OCI-LY7 (cell line): ENCODE data around the gene LPXN. TPM values are rescaled to one million over a fixed set of nuclear protein-coding genes. Genes with fewer than 3 reads are reported as not detected.

Source experiments
- BruUV-seq: library from RNA; stranded (reverse); fragments of 400-500 nt; replicated peaks from 2 replicates; lab custom pipeline; 2021; lab: Mats Ljungman, UMichigan
- CTCF ChIA-PET: fragments of 300-600 bp; sonication (Branson Sonifier 250); formaldehyde crosslinking; loops from one replicate; lab custom pipeline; 2022; ENCODE audit warnings: antibody characterized with exemption; ENCODE audit not compliant: unreplicated experiment; lab: Charles Lee
- POLR2A ChIA-PET: fragments of 300-600 bp; sonication (Branson Sonifier 250); formaldehyde crosslinking; loops from one replicate; lab custom pipeline; 2022; ENCODE audit warnings: antibody characterized with exemption; lab: Charles Lee
- DNase-seq: peaks from one replicate; pipeline ENCODE4 v3.0.0-alpha.2; 2015; ENCODE audit warnings: low spot score
- H2AFZ ChIP-seq: fragments of 200-600 bp; sonication (generic), shearing (Covaris generic); 2 replicates; pipeline ENCODE4 v1.6.1; 2014; ENCODE audit warnings: mild to moderate bottlenecking, antibody characterized with exemption, low read length, moderate library complexity
- H3K27ac ChIP-seq: fragments of 200-600 bp; sonication (generic); 2 replicates; pipeline ENCODE4 v1.5.1; 2014; ENCODE audit warnings: mixed run types, low read depth, mild to moderate bottlenecking, moderate library complexity, low read length, inconsistent platforms; ENCODE audit not compliant: poor library complexity, severe bottlenecking
- H3K36me3 ChIP-seq: fragments of 200-600 bp; sonication (generic); 2 replicates; pipeline ENCODE4 v1.6.1; 2014; ENCODE audit warnings: mild to moderate bottlenecking, antibody characterized with exemption, low read length, moderate library complexity, mixed read lengths; ENCODE audit not compliant: insufficient read depth
- H3K4me1 ChIP-seq: fragments of 200-600 bp; sonication (generic); 2 replicates; pipeline ENCODE4 v1.5.1; 2014; ENCODE audit warnings: mild to moderate bottlenecking, low read length; ENCODE audit not compliant: insufficient read depth, poor library complexity, severe bottlenecking
- H3K4me2 ChIP-seq: fragments of 200-600 bp; sonication (generic); 2 replicates; pipeline ENCODE4 v1.6.1; 2014; ENCODE audit warnings: mild to moderate bottlenecking, low read length
- H3K4me3 ChIP-seq: fragments of 200-600 bp; sonication (generic); 2 replicates; pipeline ENCODE4 v1.5.1; 2014; ENCODE audit warnings: mild to moderate bottlenecking, low read depth, low read length; ENCODE audit not compliant: poor library complexity, severe bottlenecking
- H3K79me2 ChIP-seq: fragments of 200-600 bp; sonication (generic); 2 replicates; pipeline ENCODE4 v1.6.1; 2016; ENCODE audit warnings: low read depth, mild to moderate bottlenecking, low read length, moderate library complexity, mixed read lengths; ENCODE audit not compliant: insufficient read depth
- H3K9me2 ChIP-seq: fragments of 200-600 bp; sonication (generic); 2 replicates; pipeline ENCODE4 v1.6.1; 2016; ENCODE audit warnings: mild to moderate bottlenecking, low read length, mixed read lengths; ENCODE audit not compliant: insufficient read depth
- H3K9me3 ChIP-seq: fragments of 200-600 bp; sonication (generic); 2 replicates; pipeline ENCODE4 v1.6.1; 2014; ENCODE audit warnings: mild to moderate bottlenecking, mixed run types, low read length, mixed read lengths
- H4K20me1 ChIP-seq: fragments of 200-600 bp; sonication (generic); 2 replicates; pipeline ENCODE4 v1.6.1; 2014; ENCODE audit warnings: mild to moderate bottlenecking, antibody characterized with exemption, low read length, moderate library complexity, mixed read lengths; ENCODE audit not compliant: insufficient read depth
- CTCF ChIP-seq: fragments of 200-600 bp; sonication (generic); conservative IDR thresholded peaks from 2 replicates; pipeline ENCODE4 v1.5.1; 2014; ENCODE audit warnings: mild to moderate bottlenecking, antibody characterized with exemption, low read length, moderate library complexity, mixed read lengths
- EZH2phosphoT487 ChIP-seq: fragments of 200-600 bp; sonication (generic); IDR thresholded peaks from 2 replicates; pipeline ENCODE4 v1.6.1; 2018; ENCODE audit warnings: low read depth, borderline replicate concordance, mild to moderate bottlenecking, mixed run types, antibody characterized with exemption, low read length, moderate library complexity, mixed read lengths
- intact Hi-C: fragments of 100-400 bp; cut with micrococcal nuclease; formaldehyde crosslinking; loops from one replicate; pipeline ENCODE4 v1.10.0; 2022; ENCODE audit not compliant: unreplicated experiment
- total RNA-seq, 2 experiments: library from RNA; depleted of rRNA in 1 of 2; stranded (reverse); fragments of >200 nt in 1 of 2; shearing (Covaris generic) in 1 of 2; gene quantifications; 2 replicates each; pipeline ENCODE4 v1.2.3, GENCODE V29; 2014 to 2022

LPXN gene
- total RNA-seq, 2 experiments from 2014 or later = 79.3 to 130 TPM

DNA sequence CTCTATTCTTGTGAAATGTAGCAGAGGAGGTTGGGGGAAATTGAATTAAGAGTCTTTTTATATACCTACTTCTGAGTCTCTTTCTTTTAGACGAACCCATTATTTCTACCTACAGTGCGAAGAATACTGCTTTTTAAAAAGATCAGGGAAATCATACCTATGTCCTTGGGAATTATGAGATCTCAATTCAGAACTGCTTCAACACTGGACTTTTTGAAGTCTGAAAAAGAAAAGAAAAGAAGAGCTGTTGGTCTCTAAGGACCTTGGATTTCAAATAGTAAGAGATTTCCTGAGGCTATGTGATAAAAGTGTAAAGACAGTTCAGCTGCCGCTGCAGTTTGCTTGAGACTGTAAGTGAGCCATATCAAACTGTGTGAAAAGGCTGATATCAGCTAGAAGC is 64.0 kb downstream of the LPXN start:
- no peak overlapping the region for H3K4me2 ChIP-seq
- H3K4me1 ChIP-seq = peaks cover 12% of the 10 kb centered on the region
- H3K27ac ChIP-seq = no peak overlapping the region
- TF ChIP-seq CTCF = no peak
- ChIA-PET POLR2A (interaction anchor here (0.6 to 1.2 kb wide), 2 partner anchors 14 to 671 kb away, joined by 3 read pairs; no protein-coding TSS in a partner anchor), CTCF (no interaction called here)
- no peaks in the 10 kb centered on the region for H3K9me2 ChIP-seq
- no peak for DNase-seq
- H4K20me1 ChIP-seq = no peaks in the 10 kb centered on the region
- no peaks in the 10 kb centered on the region for H3K79me2 ChIP-seq
- H3K36me3 ChIP-seq = no peaks in the 10 kb centered on the region
- H2AFZ ChIP-seq = no peak overlapping the region
- BruUV-seq = no TSS peak
- H3K4me3 ChIP-seq = no peak overlapping the region
- intact Hi-C loops = loop anchor here (5.0 to 10.0 kb wide), 4 partner anchors 227 to 1047 kb away; partner anchors contain the start of genes RTN4RL2 and YPEL4
- no peaks in the 10 kb centered on the region for H3K9me3 ChIP-seq

GRCh38 chr11:58509748-58510147 is 65.9 kb downstream of the LPXN start:
- H3K27ac ChIP-seq = no peak overlapping the region
- H2AFZ ChIP-seq = no peak overlapping the region
- no TSS peak for BruUV-seq
- CTCF ChIA-PET = no interaction called here
- H3K4me1 ChIP-seq = peaks cover 16% of the 10 kb centered on the region
- POLR2A ChIA-PET = interaction anchor here (0.6 kb wide), 2 partner anchors 184 to 326 kb away, joined by 3 read pairs; no protein-coding TSS in a partner anchor
- H3K9me2 ChIP-seq = no peaks in the 10 kb centered on the region
- TF ChIP-seq EZH2phosphoT487 = no peak
- TF ChIP-seq CTCF = no peak
- H4K20me1 ChIP-seq = no peaks in the 10 kb centered on the region
- no peak for DNase-seq
- no peak overlapping the region for H3K4me3 ChIP-seq
- H3K9me3 ChIP-seq = no peaks in the 10 kb centered on the region
- H3K79me2 ChIP-seq = no peaks in the 10 kb centered on the region
- H3K4me2 ChIP-seq = no peak overlapping the region
- no peaks in the 10 kb centered on the region for H3K36me3 ChIP-seq
- intact Hi-C loops = loop anchor here (5.0 to 10.0 kb wide), 4 partner anchors 225 to 1045 kb away; partner anchors contain the start of genes RTN4RL2 and YPEL4

DNA sequence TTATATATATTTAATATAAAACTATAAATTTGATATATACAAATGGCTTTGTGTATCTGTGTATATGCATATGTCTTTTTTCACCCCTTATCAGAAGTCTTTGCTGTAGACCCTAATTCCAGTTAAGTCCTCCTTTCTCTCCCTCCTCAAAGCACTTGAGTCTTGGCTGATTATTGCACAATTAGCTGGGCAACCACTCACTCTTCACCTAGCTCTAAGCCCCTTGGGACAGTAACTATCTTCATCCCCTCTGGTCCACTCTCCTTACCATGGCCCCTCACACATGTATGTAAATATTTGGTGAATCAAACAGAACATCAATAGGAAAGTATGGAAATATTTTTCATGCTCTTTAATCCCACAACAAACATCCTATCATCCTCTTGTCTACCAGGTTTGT is 66.8 kb downstream of the LPXN start:
- H2AFZ ChIP-seq = no peak overlapping the region
- H3K36me3 ChIP-seq = no peaks in the 10 kb centered on the region
- TF ChIP-seq EZH2phosphoT487 (no peak), CTCF (no peak)
- H4K20me1 ChIP-seq = no peaks in the 10 kb centered on the region
- H3K4me2 ChIP-seq = no peak overlapping the region
- BruUV-seq = no TSS peak
- POLR2A ChIA-PET = interaction anchor here (0.7 to 1.2 kb wide), 2 partner anchors 16 to 767 kb away, joined by 3 to 4 read pairs; partner anchors contain the start of gene SELENOH
- H3K9me3 ChIP-seq = no peaks in the 10 kb centered on the region
- intact Hi-C loops = no loop called here
- CTCF ChIA-PET = interaction anchor here (1.0 kb wide), 1 partner anchor 67 kb away, joined by 3 read pairs; the partner anchor contains the start of gene LPXN
- no peaks in the 10 kb centered on the region for H3K79me2 ChIP-seq
- peaks cover 16% of the 10 kb centered on the region for H3K4me1 ChIP-seq
- no peak overlapping the region for H3K27ac ChIP-seq
- H3K9me2 ChIP-seq = no peaks in the 10 kb centered on the region
- H3K4me3 ChIP-seq = no peak overlapping the region
- no peak for DNase-seq
